Muscle of arm (tissue), 12 donors: ENCODE data around the gene VOPP1. TPM values are rescaled to one million over a fixed set of nuclear protein-coding genes. Genes with fewer than 3 reads are reported as not detected.
"Not testable (repeated sequence)": the region's sequence is repeated elsewhere in the genome, so short reads cannot be mapped to it uniquely, and the experiment has no call there.

ENCODE experiments used
- DNase-seq: peaks from one replicate; pipeline ENCODE4 v3.0.0-alpha.2; 2013
- polyA plus RNA-seq, 12 donors: library from polyadenylated mRNA; unstranded; fragments of 120-200 nt; gene quantifications; one replicate each; pipeline ENCODE4 v1.2.1, GENCODE V29; 2013; ENCODE audit not compliant: insufficient read length in 12 of 12

Gene VOPP1
- polyA plus RNA-seq, 12 donors: 18.8 to 54.0 (median 25.8) TPM; not detected in 1

DNA sequence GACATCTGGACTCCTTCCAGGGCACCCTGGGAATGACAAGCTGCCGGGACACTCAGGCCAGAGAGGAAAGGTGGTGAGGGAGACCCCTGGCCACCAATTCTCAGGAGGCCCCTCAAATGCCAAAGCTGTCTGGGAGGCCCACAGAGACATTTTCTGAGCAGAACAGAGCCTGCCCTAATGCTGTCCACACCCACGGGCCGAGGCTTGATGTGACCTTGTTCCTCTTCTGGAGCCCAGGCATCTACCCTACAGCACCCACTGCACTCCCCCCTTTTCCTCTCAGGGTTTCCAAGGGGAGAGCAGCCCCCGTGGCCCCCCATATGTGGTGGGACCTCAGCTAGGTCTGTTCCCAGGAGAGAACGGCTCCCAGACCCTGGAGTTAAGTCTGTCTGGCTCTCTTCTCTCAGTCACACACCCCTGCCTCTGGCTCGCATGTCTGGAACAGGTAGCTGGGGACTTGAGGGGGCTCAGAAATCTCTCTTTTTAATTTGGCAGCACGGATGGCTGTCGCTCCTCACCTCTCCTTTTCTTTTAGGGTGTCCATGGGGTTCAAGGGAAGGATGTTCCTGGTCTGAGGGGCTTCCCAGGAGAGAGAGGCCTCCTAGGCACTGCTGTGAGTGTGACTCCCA is 16.8 kb upstream of the VOPP1 start:
- no peak for DNase-seq

DNA sequence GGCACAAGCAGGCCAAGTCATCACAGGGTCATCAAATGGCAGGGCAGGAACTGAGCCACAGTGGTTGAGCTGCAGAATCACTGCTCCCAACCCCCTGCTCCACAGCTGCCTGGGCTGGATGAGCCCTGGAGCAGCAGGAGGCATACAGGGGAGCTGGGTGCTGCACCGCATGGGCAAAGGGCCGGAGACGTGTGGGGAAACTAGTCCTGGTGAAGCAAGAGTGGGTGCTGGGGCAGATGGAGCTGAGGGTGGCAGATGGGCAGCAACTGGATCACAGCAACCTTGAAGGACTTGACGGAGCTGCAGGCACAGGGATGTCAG is 16.0 kb upstream of the VOPP1 start:
- DNase-seq: no peak

DNA sequence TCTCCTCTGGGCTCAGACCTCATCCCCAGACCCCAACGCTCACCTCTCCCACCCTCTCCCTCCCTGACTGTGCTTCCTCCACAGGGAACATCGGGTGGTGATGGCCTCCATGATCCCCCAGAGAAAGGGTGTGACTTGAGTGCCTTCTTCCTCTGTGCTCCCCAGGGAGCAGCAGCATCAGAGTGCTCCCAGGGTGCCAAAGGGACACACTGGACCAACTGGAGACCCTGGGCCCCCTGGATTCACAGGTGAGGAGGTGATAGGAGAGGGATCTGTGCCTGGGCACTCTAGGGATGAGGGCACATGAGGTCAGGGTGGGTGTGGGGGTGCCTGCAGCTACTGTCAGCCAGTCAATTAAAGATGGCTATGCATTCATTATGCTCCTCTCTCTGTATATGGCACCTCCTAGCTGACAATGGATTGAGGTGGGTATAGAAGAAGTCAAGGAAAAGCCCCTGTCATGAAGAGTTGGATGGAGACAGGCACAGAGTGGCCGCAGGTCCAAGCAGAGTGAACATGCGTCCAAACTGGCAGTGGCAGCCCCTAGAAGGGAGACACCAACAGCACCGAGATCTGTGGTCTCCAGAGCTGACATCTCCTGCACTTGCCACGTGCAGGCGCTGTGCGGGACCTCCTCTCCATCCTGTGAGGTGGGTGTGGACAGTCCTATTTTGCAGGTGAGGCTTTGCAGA is 15.5 kb upstream of the VOPP1 start:
- no peak for DNase-seq

GRCh38 chr7:55582656-55583055 is 10.4 kb upstream of the VOPP1 start:
- not testable (repeated sequence) for DNase-seq

DNA sequence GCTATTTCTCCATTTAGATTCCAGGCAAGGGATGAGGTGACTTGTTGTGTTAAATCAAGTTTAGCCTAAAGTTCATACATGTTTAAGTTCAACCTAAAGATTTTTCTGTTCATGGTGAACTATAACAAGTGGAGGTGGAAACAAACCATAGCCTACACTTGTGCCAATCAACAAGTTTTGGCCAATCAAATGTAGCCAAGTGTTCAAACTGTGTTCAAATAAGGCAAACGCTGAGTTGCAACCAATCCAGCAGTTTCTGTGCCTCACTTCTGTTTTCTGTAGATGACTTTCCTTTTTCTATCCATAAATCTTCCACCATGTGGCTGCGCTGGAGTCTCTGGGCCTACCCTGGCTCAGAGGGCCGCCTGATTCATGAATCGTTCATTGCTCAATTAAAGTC is 4.5 kb upstream of the VOPP1 start:
- no peak for DNase-seq

DNA sequence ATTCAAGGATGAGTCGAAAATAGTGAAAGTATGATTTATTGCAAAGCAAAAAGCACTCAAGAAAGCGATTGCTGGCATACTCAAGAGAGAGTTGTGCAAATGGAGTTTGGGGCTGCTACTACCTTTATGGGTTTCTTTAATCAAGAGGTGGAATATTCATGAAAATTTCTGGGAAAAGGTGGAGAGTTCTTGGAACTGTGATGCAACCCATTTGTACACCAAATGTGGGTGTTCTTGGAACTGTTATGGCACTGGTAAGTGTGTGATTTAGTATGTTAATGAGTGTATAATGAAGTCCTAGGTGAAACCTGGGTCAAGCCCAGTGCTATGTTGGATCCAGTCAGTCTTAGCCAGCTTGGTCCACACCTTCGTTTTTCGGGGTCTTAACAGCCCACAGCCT is 3.4 kb upstream of the VOPP1 start:
- no peak for DNase-seq

DNA sequence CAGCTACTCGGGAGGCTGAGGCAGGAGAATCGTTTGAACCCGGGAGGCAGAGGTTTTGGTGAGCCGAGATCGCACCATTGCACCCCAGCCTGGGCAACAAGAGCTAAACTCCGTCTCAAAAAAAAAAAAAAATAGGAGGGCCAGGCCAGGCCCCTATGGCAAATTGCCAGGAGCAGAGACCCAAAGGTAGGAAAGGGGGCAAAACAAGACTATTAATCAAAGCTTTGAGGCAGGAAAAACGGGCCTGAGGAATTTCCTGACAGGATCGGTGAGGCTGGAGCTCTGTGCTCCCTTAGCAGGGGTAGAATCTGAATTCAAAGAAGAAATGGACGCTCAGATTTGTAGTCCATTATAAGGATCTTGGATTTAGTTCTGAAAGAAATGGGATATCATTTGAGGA is 2.8 kb upstream of the VOPP1 start:
- no peak for DNase-seq

DNA sequence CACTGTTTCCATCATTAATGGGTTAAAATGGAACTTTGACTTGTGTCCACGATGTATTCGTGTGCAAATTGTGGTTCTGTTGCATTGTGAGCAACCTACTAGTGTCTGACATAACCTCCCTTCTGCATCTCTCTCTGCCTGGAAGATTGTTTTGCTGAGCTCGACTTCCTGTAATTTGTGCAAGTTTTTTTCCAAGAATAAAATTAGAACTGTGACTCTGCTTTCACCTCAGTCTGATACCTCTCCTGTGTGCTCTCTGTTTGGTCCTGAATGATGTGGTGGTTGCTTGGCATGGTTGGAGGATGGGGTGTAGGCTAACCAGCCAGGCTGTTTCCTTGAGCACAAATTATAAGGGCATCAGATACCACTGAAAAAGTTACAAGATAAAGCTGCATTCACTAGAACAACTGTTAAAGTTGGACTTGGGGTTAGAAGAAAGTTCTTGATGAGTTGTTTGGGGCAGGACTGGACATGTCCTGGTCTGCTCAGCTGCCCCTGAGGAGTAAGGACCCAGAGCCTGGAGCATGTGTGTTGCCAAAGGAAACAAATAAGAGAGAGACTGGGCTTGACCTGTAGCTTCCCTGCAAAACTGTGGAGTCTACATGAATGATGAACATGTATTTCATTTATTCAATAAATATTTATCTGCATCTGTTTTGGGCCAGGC is 1.9 kb upstream of the VOPP1 start:
- DNase-seq: no peak

DNA sequence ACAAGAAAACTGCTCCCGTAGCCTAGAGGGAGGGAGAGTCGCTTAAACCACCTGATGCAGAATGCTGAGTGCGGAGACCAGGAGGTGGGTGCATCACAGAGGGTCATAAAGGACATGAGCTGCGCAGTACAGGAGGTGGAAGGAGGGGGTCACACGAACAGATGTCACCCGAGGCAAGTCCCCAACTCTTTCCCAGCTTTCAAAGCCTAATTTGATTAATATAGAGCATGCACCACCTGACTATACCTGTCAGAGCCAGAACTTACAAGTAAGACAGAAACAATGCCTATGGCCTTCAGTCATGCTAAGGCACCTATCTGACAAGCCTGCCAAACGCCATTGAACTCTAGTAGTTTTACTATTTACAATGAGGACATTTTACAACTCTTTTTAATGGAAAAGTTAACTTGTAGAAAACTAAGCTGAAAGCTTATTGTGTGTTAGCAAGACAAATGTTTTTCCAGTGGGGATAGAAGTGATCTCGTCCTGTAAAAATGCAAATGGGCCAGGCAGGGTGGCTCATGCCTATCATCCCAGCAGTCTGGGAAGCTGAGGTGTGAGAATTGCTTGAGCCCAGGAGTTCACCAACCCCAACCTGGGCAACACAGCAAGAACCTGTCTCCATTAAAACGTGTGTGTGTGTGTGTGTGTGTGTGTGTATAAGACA is 1.1 kb upstream of the VOPP1 start:
- DNase-seq: no peak

- DNase-seq: peak; percentile 34
Observed at GRCh38 chr7:55571511-55572377, 558 bp downstream of the VOPP1 start.

GRCh38 chr7:55570939-55571338 is 1.4 kb downstream of the VOPP1 start:
- no peak for DNase-seq

GRCh38 chr7:55570218-55570873 is 2.0 kb downstream of the VOPP1 start:
- DNase-seq: no peak

DNA sequence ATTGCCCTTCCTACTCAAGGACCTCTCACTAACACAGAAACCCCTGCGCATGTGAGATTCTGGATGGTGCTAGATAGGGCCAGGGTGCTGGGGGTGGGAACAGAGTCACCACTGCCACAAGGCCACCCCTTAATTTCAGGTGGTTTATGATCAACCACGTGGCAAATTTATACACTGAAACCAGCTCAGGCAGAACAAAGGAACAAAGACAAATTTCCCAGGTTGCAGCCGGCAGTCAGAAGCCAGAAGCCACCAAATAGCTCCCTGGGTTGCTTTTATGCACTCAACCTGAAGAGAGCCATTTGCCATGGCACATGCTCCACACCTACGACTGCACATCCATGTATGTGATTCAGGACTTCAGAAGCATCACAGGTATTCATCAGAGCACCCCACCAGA is 2.5 kb downstream of the VOPP1 start:
- no peak for DNase-seq

DNA sequence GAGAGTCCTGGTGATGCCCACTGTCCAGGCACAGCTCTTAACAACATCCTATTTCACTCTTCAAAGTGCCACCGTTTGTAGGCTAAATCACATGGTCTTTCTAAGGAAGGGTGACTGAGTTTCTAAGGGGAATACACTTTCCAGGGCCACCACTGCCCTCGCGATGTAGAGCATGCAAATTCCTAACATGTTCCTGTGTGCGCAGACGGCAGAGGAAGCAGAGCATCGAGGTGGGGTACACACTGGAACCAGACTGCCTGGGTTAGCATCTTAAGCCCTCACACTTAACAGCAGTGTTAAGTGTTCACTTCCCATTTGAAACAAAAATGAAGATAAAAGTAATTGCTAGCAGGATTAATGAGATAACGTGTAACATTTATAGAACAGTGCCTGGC is 3.0 kb downstream of the VOPP1 start:
- no peak for DNase-seq

GRCh38 chr7:55568613-55569268 is 3.6 kb downstream of the VOPP1 start:
- DNase-seq: no peak

GRCh38 chr7:55567571-55567970 is 4.7 kb downstream of the VOPP1 start:
- no peak for DNase-seq

- no peak for DNase-seq
Observed at GRCh38 chr7:55565681-55566080, 6.6 kb downstream of the VOPP1 start.

GRCh38 chr7:55563596-55564325 is 8.5 kb downstream of the VOPP1 start:
- DNase-seq: no peak

GRCh38 chr7:55561690-55562089 is 10.6 kb downstream of the VOPP1 start:
- DNase-seq: no peak
